ENCODE data around the gene HM13.
"Not testable (repeated sequence)": the region's sequence is repeated elsewhere in the genome, so short reads cannot be mapped to it uniquely, and the experiment has no call there.

HM13 gene

GRCh38 chr20:31502884-31503673, 11.2 kb upstream of the HM13 start:
- DNase-seq: peak; percentile 70

GRCh38 chr20:31505903-31506302, 8.3 kb upstream of the HM13 start:
- DNase-seq: no peak

- no peak for DNase-seq
Measured at GRCh38 chr20:31508517-31509244, 5.6 kb upstream of the HM13 start.

GRCh38 chr20:31515072-31515774, 981 bp downstream of the HM13 start:
- no peak for DNase-seq

GRCh38 chr20:31515775-31516107, 1.5 kb downstream of the HM13 start:
- no peak for DNase-seq

GRCh38 chr20:31516166-31516565, 1.9 kb downstream of the HM13 start:
- no peak for DNase-seq

GRCh38 chr20:31516651-31517050, 2.4 kb downstream of the HM13 start:
- no peak for DNase-seq

- DNase-seq: peak; percentile 42
Measured at GRCh38 chr20:31517373-31517772, 3.1 kb downstream of the HM13 start.

GRCh38 chr20:31521267-31521666, 7.0 kb downstream of the HM13 start:
- not testable (repeated sequence) for DNase-seq

GRCh38 chr20:31522731-31523130, 8.5 kb downstream of the HM13 start:
- no peak for DNase-seq

GRCh38 chr20:31523361-31524283, 9.4 kb downstream of the HM13 start:
- DNase-seq: peak; percentile 58

GRCh38 chr20:31527266-31527665, 13.0 kb downstream of the HM13 start:
- no peak for DNase-seq

- no peak for DNase-seq
Measured at GRCh38 chr20:31535298-31535697, 21.1 kb downstream of the HM13 start.

- DNase-seq: no peak
Measured at GRCh38 chr20:31536575-31536974, 22.3 kb downstream of the HM13 start.

- no peak for DNase-seq
Measured at GRCh38 chr20:31537116-31537871, 23.1 kb downstream of the HM13 start.

GRCh38 chr20:31537890-31538289, 23.6 kb downstream of the HM13 start:
- DNase-seq: no peak

- no peak for DNase-seq
Measured at GRCh38 chr20:31538326-31538725, 24.1 kb downstream of the HM13 start.

GRCh38 chr20:31539636-31540035, 25.4 kb downstream of the HM13 start:
- not testable (repeated sequence) for DNase-seq

GRCh38 chr20:31540406-31540805, 26.2 kb downstream of the HM13 start:
- no peak for DNase-seq

- no peak for DNase-seq
Measured at GRCh38 chr20:31542201-31542842, 28.1 kb downstream of the HM13 start.

GRCh38 chr20:31542963-31543362, 28.7 kb downstream of the HM13 start:
- no peak for DNase-seq

All from fibroblast of skin of abdomen (primary cell).